Ascending aorta (tissue), 2 donors: Measurements from ENCODE around the gene SKAP1. TPM values are rescaled to one million over a fixed set of nuclear protein-coding genes. Genes with fewer than 3 reads are reported as not detected.

ENCODE experiments used
- DNase-seq, 2 donors: peaks; one replicate each; pipeline ENCODE4 v3.0.0-alpha.2; 2019; ENCODE audit warnings: low spot score in 2 of 2
- H3K27ac ChIP-seq, 2 donors: fragments of 200-600 bp; sonication (generic); one replicate each; pipeline ENCODE4 v1.5.1; 2016 to 2017; ENCODE audit warnings: mild to moderate bottlenecking in 1 of 2
- H3K27me3 ChIP-seq: fragments of 200-600 bp; sonication (generic); one replicate; pipeline ENCODE4 v1.5.1; 2017
- H3K36me3 ChIP-seq, 2 donors: fragments of 200-600 bp; sonication (generic); one replicate each; pipeline ENCODE4 v1.5.1; 2016
- H3K4me1 ChIP-seq, 2 donors: fragments of 200-600 bp; sonication (generic); one replicate each; pipeline ENCODE4 v1.5.1; 2016 to 2017; ENCODE audit warnings: mild to moderate bottlenecking in 1 of 2
- H3K4me3 ChIP-seq, 2 donors: fragments of 200-600 bp; sonication (generic); one replicate each; pipeline ENCODE4 v1.5.1; 2016 to 2017; ENCODE audit warnings: mild to moderate bottlenecking in 1 of 2
- H3K9me3 ChIP-seq, 2 donors: fragments of 200-600 bp; sonication (generic); one replicate each; pipeline ENCODE4 v1.5.1; 2016
- CTCF ChIP-seq, 3 experiments: fragments of 200-600 bp in 2 of 3; fragments of 450-650 bp in 1 of 3; sonication (generic) in 2 of 3; IDR thresholded peaks; one replicate each; pipeline ENCODE4 v1.5.1; 2016 to 2019; ENCODE audit warnings: antibody characterized with exemption in 3 of 3, mild to moderate bottlenecking in 1 of 3, moderate library complexity in 1 of 3
- intact Hi-C: fragments of 100-400 bp; cut with DNase I; formaldehyde crosslinking; loops from one replicate; pipeline ENCODE4 v1.15.1; 2023
- total RNA-seq: library from RNA; depleted of rRNA; stranded (reverse); fragments of >200 nt; gene quantifications from one replicate; pipeline ENCODE4 v1.1.0, GENCODE V29; 2016

The SKAP1 gene
- total RNA-seq, 1 donor from 2014 or later = not detected

- intact Hi-C loops = no loop called here
- no peak for DNase-seq
- no peaks in the 10 kb centered on the region for H3K27me3 ChIP-seq
- H3K4me1 ChIP-seq = no peaks in the 10 kb centered on the region
- no peak overlapping the region for H3K4me3 ChIP-seq
- H3K27ac ChIP-seq = no peak overlapping the region
- no peaks in the 10 kb centered on the region for H3K36me3 ChIP-seq
- no peak for TF ChIP-seq CTCF (IDR thresholded peaks at IDR 0.05)
- no peaks in the 10 kb centered on the region for H3K9me3 ChIP-seq
Measured at GRCh38 chr17:48239603-48239995, 190.4 kb downstream of the SKAP1 start.

- H3K4me3 ChIP-seq = no peak overlapping the region
- intact Hi-C loops = no loop called here
- no peaks in the 10 kb centered on the region for H3K36me3 ChIP-seq
- no peaks in the 10 kb centered on the region for H3K4me1 ChIP-seq
- no peaks in the 10 kb centered on the region for H3K27me3 ChIP-seq
- no peak overlapping the region for H3K27ac ChIP-seq
- no peak for TF ChIP-seq CTCF (IDR thresholded peaks at IDR 0.05)
- no peak for DNase-seq
- H3K9me3 ChIP-seq = no peaks in the 10 kb centered on the region
Measured at GRCh38 chr17:48238933-48239602, 190.9 kb downstream of the SKAP1 start.

- DNase-seq = no peak
- Histone ChIP-seq H3K27ac (no peak overlapping the region), H3K4me3 (no peak overlapping the region), H3K27me3 (no peaks in the 10 kb centered on the region), H3K4me1 (no peaks in the 10 kb centered on the region), H3K36me3 (no peaks in the 10 kb centered on the region), H3K9me3 (no peaks in the 10 kb centered on the region)
- no peak for TF ChIP-seq CTCF (IDR thresholded peaks at IDR 0.05)
- intact Hi-C loops = no loop called here
Measured at GRCh38 chr17:48237456-48237855, 192.6 kb downstream of the SKAP1 start.

- Histone ChIP-seq H3K27ac (no peak overlapping the region), H3K4me3 (no peak overlapping the region), H3K36me3 (no peaks in the 10 kb centered on the region), H3K9me3 (no peaks in the 10 kb centered on the region), H3K27me3 (no peaks in the 10 kb centered on the region), H3K4me1 (no peaks in the 10 kb centered on the region)
- intact Hi-C loops = no loop called here
- DNase-seq = no peak
- TF ChIP-seq CTCF (IDR thresholded peaks at IDR 0.05) = no peak
Measured at GRCh38 chr17:48236681-48237134, 193.3 kb downstream of the SKAP1 start.

- TF ChIP-seq CTCF (IDR thresholded peaks at IDR 0.05) = no peak
- Histone ChIP-seq H3K27me3 (no peaks in the 10 kb centered on the region), H3K27ac (no peak overlapping the region), H3K4me1 (no peaks in the 10 kb centered on the region), H3K9me3 (no peaks in the 10 kb centered on the region), H3K4me3 (no peak overlapping the region), H3K36me3 (no peaks in the 10 kb centered on the region)
- intact Hi-C loops = no loop called here
- no peak for DNase-seq
Measured at GRCh38 chr17:48234922-48235321, 195.1 kb downstream of the SKAP1 start.
